ENCODE results near the gene IL17REL. TPM values are rescaled to one million over a fixed set of nuclear protein-coding genes. Genes with fewer than 3 reads are reported as not detected.
A peak's percentile ranks its signal among the peaks of the same experiment; 100 is the strongest.

The IL17REL gene
- total and polyA plus RNA-seq, 2 of the 13 experiments (the other 11 are each of a cell fraction or from before 2014, with no cell fraction given) = not detected

- TF ChIP-seq CEBPZ (IDR thresholded peaks at IDR 0.05; ENCODE audit: low read length) (no peak), ZNF326 (CRISPR knock-in tag; IDR thresholded peaks at IDR 0.05; ENCODE audit: borderline replicate concordance) (no peak), PTBP1 (IDR thresholded peaks at IDR 0.05; ENCODE audit: low read depth, low read length, poor library complexity, severe bottlenecking) (no peak), RNF2 (conservative IDR thresholded peaks at IDR 0.05; ENCODE audit: low read depth) (0 out of 2 replicates have a peak, but pooled peaks have one; percentile 29), SALL1 (CRISPR knock-in tag; IDR thresholded peaks at IDR 0.05) (peak; percentile 23; the same call in 1 of the 2 replicates), ZNF713 (CRISPR knock-in tag; IDR thresholded peaks at IDR 0.05) (no peak), HDAC2 (CRISPR knock-in tag; IDR thresholded peaks at IDR 0.05) (no peak), HIC2 (CRISPR knock-in tag; IDR thresholded peaks at IDR 0.05; ENCODE audit: low read depth) (no peak), DBP (CRISPR knock-in tag; IDR thresholded peaks at IDR 0.05; ENCODE audit: not compliant biosample characterization) (no peak), SIN3B (IDR thresholded peaks at IDR 0.05; ENCODE audit: low read length) (no peak), PHB2 (IDR thresholded peaks at IDR 0.05; ENCODE audit: partially characterized antibody) (no peak), HMGXB4 (CRISPR knock-in tag; IDR thresholded peaks at IDR 0.05; ENCODE audit: borderline replicate concordance in 1 of 2, low read depth in 1 of 2) (0 out of 4 replicates have a peak, but pooled peaks of 1 of the 2 experiments have one; percentile 56), RARG (CRISPR knock-in tag; IDR thresholded peaks at IDR 0.05; ENCODE audit: low read depth) (no peak), NR3C1 (CRISPR knock-in tag; IDR thresholded peaks at IDR 0.05) (no peak), ZNF143 (CRISPR knock-in tag; IDR thresholded peaks at IDR 0.05) (no peak), ZNF274 (CRISPR knock-in tag; IDR thresholded peaks at IDR 0.05) (no peak), MAFK (conservative IDR thresholded peaks at IDR 0.05 in 1 of 2, IDR thresholded peaks at IDR 0.05 in 1 of 2; ENCODE audit: low read length in 2 of 2) (no peak), ZNF83 (CRISPR knock-in tag; IDR thresholded peaks at IDR 0.05; ENCODE audit: borderline replicate concordance) (no peak), ZKSCAN1 (IDR thresholded peaks at IDR 0.05; ENCODE audit: low read length) (no peak), ZNF205 (CRISPR knock-in tag; IDR thresholded peaks at IDR 0.05) (no peak), MAX (IDR thresholded peaks at IDR 0.05) (no peak), ZNF781 (CRISPR knock-in tag; IDR thresholded peaks at IDR 0.05; ENCODE audit: borderline replicate concordance, not compliant biosample characterization) (no peak)
Observed at GRCh38 chr22:50030297-50031188, 18.0 kb upstream of the IL17REL start (continued).

All from HepG2 (cell line).